IMR-90 (cell line): ENCODE results near the gene HERPUD1.

Source experiments
- BHLHE40 ChIP-seq: fragments of 150-350 bp; IDR thresholded peaks from 2 replicates; pipeline ENCODE4 v1.6.1; 2016; ENCODE audit warnings: mild to moderate bottlenecking, low read depth, low read length
- CHD1 ChIP-seq: IDR thresholded peaks from 2 replicates; pipeline ENCODE4 v1.6.1; 2012; ENCODE audit warnings: low read depth, low read length, improper control_type of control experiment
- CTCF ChIP-seq: conservative IDR thresholded peaks from 2 replicates; pipeline ENCODE4 v1.5.1; 2012; ENCODE audit warnings: mild to moderate bottlenecking, low read depth, low read length, improper control_type of control experiment
- FOS ChIP-seq: fragments of 150-350 bp; IDR thresholded peaks from 2 replicates; pipeline ENCODE4 v1.6.1; 2016; ENCODE audit warnings: low read depth, low read length
- MAFK ChIP-seq: IDR thresholded peaks from 2 replicates; pipeline ENCODE4 v1.6.1; 2012; ENCODE audit warnings: low read depth, low read length, improper control_type of control experiment
- MAZ ChIP-seq: IDR thresholded peaks from 2 replicates; pipeline ENCODE4 v1.6.1; 2012; ENCODE audit warnings: low read depth, mild to moderate bottlenecking, low read length, improper control_type of control experiment, moderate library complexity, borderline replicate concordance
- MXI1 ChIP-seq: IDR thresholded peaks from 2 replicates; pipeline ENCODE4 v1.6.1; 2012; ENCODE audit warnings: low read depth, mild to moderate bottlenecking, low read length, moderate library complexity, borderline replicate concordance
- POLR2A ChIP-seq: IDR thresholded peaks from 2 replicates; pipeline ENCODE4 v1.6.1; 2012; ENCODE audit warnings: mild to moderate bottlenecking, low read depth, low read length
- RAD21 ChIP-seq: IDR thresholded peaks from 2 replicates; pipeline ENCODE4 v1.6.1; 2012; ENCODE audit warnings: low read length, improper control_type of control experiment
- RCOR1 ChIP-seq: IDR thresholded peaks from 2 replicates; pipeline ENCODE4 v1.6.1; 2012; ENCODE audit warnings: mild to moderate bottlenecking, low read length, improper control_type of control experiment; ENCODE audit not compliant: insufficient replicate concordance
- RFX5 ChIP-seq: IDR thresholded peaks from 2 replicates; pipeline ENCODE4 v1.8.0; 2012; ENCODE audit warnings: low read depth, mild to moderate bottlenecking, low read length, moderate library complexity
- USF2 ChIP-seq: fragments of 150-350 bp; IDR thresholded peaks from 2 replicates; pipeline ENCODE4 v1.6.1; 2017; ENCODE audit warnings: mild to moderate bottlenecking, antibody characterized with exemption, low read length, low read depth

- TF ChIP-seq MXI1 = no peak
- TF ChIP-seq CHD1 = no peak
- TF ChIP-seq CTCF = no peak
- TF ChIP-seq MAZ = no peak
- TF ChIP-seq RAD21 = no peak
- no peak for TF ChIP-seq POLR2A
- no peak for TF ChIP-seq RCOR1
- no peak for TF ChIP-seq BHLHE40
- TF ChIP-seq USF2 = no peak
- TF ChIP-seq RFX5 = no peak
- TF ChIP-seq FOS = no peak
- TF ChIP-seq MAFK = no peak
Measured at GRCh38 chr16:56990407-56991286, 58.7 kb downstream of the HERPUD1 start.
